WTC11 (cell line): ENCODE results near the gene NDUFS1. TPM values are rescaled to one million over a fixed set of nuclear protein-coding genes. Genes with fewer than 3 reads are reported as not detected.
"Not testable (repeated sequence)": the region's sequence is repeated elsewhere in the genome, so short reads cannot be mapped to it uniquely, and the experiment has no call there.

Source experiments
- ATAC-seq: fragments of 200-7000 bp; cut with Tn5 transposase; 2 replicates; pipeline ENCODE4 v1.10.0; 2021; ENCODE audit warnings: mild to moderate bottlenecking, moderate library complexity
- CTCF ChIA-PET: fragments of 300-600 bp; sonication (Branson Sonifier 250); formaldehyde crosslinking; loops from one replicate; lab custom pipeline; 2021; ENCODE audit warnings: antibody characterized with exemption; lab: Charles Lee
- POLR2A ChIA-PET: fragments of 350-600 bp; sonication (Branson Sonifier 250); formaldehyde crosslinking; loops from one replicate; lab custom pipeline; 2021; ENCODE audit warnings: antibody characterized with exemption; lab: Charles Lee
- DNase-seq: peaks from one replicate; pipeline ENCODE4 v3.0.0; 2021; ENCODE audit warnings: low spot score
- H3K27ac Mint-ChIP-seq: 2 replicates; pipeline ENCODE4 v1.8.0; 2021; ENCODE audit warnings: mixed read lengths
- H3K27me3 Mint-ChIP-seq: 2 replicates; pipeline ENCODE4 v1.8.0; 2021; ENCODE audit warnings: low read depth, mild to moderate bottlenecking, moderate library complexity, mixed read lengths
- H3K36me3 Mint-ChIP-seq: 2 replicates; pipeline ENCODE4 v1.8.0; 2021; ENCODE audit warnings: mixed read lengths
- H3K4me1 Mint-ChIP-seq: 2 replicates; pipeline ENCODE4 v1.8.0; 2022; ENCODE audit warnings: mixed read lengths
- H3K4me3 Mint-ChIP-seq: 2 replicates; pipeline ENCODE4 v1.8.0; 2021; ENCODE audit warnings: mild to moderate bottlenecking, moderate library complexity, mixed read lengths
- H3K9me3 Mint-ChIP-seq: 2 replicates; pipeline ENCODE4 v1.8.0; 2021; ENCODE audit warnings: mixed read lengths
- ATF6 ChIP-seq: sonication (generic); formaldehyde crosslinking; IDR thresholded peaks from 2 replicates; pipeline ENCODE4 v1.8.1; 2023; ENCODE audit warnings: mild to moderate bottlenecking, missing genetic modification reagents
- ELF4 ChIP-seq: sonication (generic); formaldehyde crosslinking; IDR thresholded peaks from 2 replicates; pipeline ENCODE4 v1.8.1; 2022; ENCODE audit warnings: low read depth, mild to moderate bottlenecking, moderate library complexity, missing genetic modification reagents
- EMX1 ChIP-seq: fragments of 250-450 bp; sonication (Bioruptor Pico); IDR thresholded peaks from 2 replicates; pipeline ENCODE4 v1.8.0; 2021; ENCODE audit warnings: mild to moderate bottlenecking
- IRF1 ChIP-seq: sonication (generic); formaldehyde crosslinking; IDR thresholded peaks from 2 replicates; pipeline ENCODE4 v1.8.0; 2023; ENCODE audit warnings: missing genetic modification reagents
- IRF2 ChIP-seq: sonication (generic); formaldehyde crosslinking; IDR thresholded peaks from 2 replicates; pipeline ENCODE4 v1.8.0; 2022; ENCODE audit warnings: low read depth, missing genetic modification reagents, borderline replicate concordance
- MAX ChIP-seq: sonication (generic); formaldehyde crosslinking; IDR thresholded peaks from 2 replicates; pipeline ENCODE4 v1.8.0; 2022; ENCODE audit warnings: mild to moderate bottlenecking, missing genetic modification reagents
- NR3C1 ChIP-seq: sonication (generic); formaldehyde crosslinking; conservative IDR thresholded peaks from 2 replicates; pipeline ENCODE4 v1.8.1; 2023; ENCODE audit warnings: low read depth, mild to moderate bottlenecking, missing genetic modification reagents
- PRRX2 ChIP-seq: fragments of 250-450 bp; sonication (Bioruptor Pico); IDR thresholded peaks from 2 replicates; pipeline ENCODE4 v1.8.0; 2021; ENCODE audit warnings: mild to moderate bottlenecking
- SOX15 ChIP-seq: fragments of 250-450 bp; sonication (Bioruptor Pico); IDR thresholded peaks from 2 replicates; pipeline ENCODE4 v1.9.0; 2021; ENCODE audit warnings: mild to moderate bottlenecking
- STAT6 ChIP-seq: sonication (generic); formaldehyde crosslinking; conservative IDR thresholded peaks from 2 replicates; pipeline ENCODE4 v1.8.1; 2023; ENCODE audit warnings: mild to moderate bottlenecking, low read depth, missing genetic modification reagents, moderate library complexity
- TEAD1 ChIP-seq: sonication (generic); formaldehyde crosslinking; IDR thresholded peaks from 2 replicates; pipeline ENCODE4 v1.8.0; 2022; ENCODE audit warnings: mild to moderate bottlenecking, missing genetic modification reagents
- TP53 ChIP-seq: sonication (generic); formaldehyde crosslinking; IDR thresholded peaks from 2 replicates; pipeline ENCODE4 v1.8.1; 2023; ENCODE audit warnings: mild to moderate bottlenecking, missing genetic modification reagents
- ZNF138 ChIP-seq: sonication (generic); formaldehyde crosslinking; conservative IDR thresholded peaks from 2 replicates; pipeline ENCODE4 v1.8.1; 2022; ENCODE audit warnings: mild to moderate bottlenecking, moderate library complexity, missing genetic modification reagents
- ZNF281 ChIP-seq: sonication (generic); formaldehyde crosslinking; IDR thresholded peaks from 2 replicates; pipeline ENCODE4 v1.8.0; 2023; ENCODE audit warnings: mild to moderate bottlenecking, missing genetic modification reagents
- ZNF416 ChIP-seq: fragments of 250-450 bp; sonication (Bioruptor Pico); IDR thresholded peaks from 2 replicates; pipeline ENCODE4 v1.9.0; 2021; ENCODE audit warnings: mild to moderate bottlenecking, inconsistent platforms
- ZNF423 ChIP-seq: fragments of 250-450 bp; sonication (Bioruptor Pico); IDR thresholded peaks from 2 replicates; pipeline ENCODE4 v2.1.2; 2022; ENCODE audit warnings: mild to moderate bottlenecking, moderate library complexity
- total RNA-seq: library from RNA; stranded (reverse); gene quantifications from 3 replicates; pipeline ENCODE4 v1.2.3, GENCODE V29; 2021

Gene NDUFS1
- total RNA-seq, 1 experiment from 2014 or later: 106 TPM

GRCh38 chr2:206105541-206105940 lies 53.7 kb downstream of the NDUFS1 start:
- no peaks in the 10 kb centered on the region for H3K27me3 Mint-ChIP-seq
- POLR2A ChIA-PET: no interaction called here
- ATAC-seq (no peak), DNase-seq (no peak)
- H3K27ac Mint-ChIP-seq: no peak overlapping the region
- H3K9me3 Mint-ChIP-seq: no peaks in the 10 kb centered on the region; the same call in 1 of the 2 replicates
- H3K4me1 Mint-ChIP-seq: no peaks in the 10 kb centered on the region
- no peak for TF ChIP-seq TEAD1 (CRISPR knock-in tag)
- no peak for TF ChIP-seq ZNF423 (CRISPR knock-in tag)
- TF ChIP-seq ZNF281 (CRISPR knock-in tag): no peak
- TF ChIP-seq IRF1 (CRISPR knock-in tag): no peak
- TF ChIP-seq ATF6 (CRISPR knock-in tag): no peak
- TF ChIP-seq ZNF416: no peak
- TF ChIP-seq NR3C1 (CRISPR knock-in tag): no peak
- TF ChIP-seq STAT6 (CRISPR knock-in tag): no peak
- no peak for TF ChIP-seq ZNF138 (CRISPR knock-in tag)
- TF ChIP-seq ELF4 (CRISPR knock-in tag): no peak
- no peak for TF ChIP-seq TP53 (CRISPR knock-in tag)
- no peak for TF ChIP-seq SOX15 (CRISPR knock-in tag)
- TF ChIP-seq PRRX2 (CRISPR knock-in tag): no peak
- TF ChIP-seq MAX (CRISPR knock-in tag): no peak
- TF ChIP-seq EMX1 (CRISPR knock-in tag): no peak
- H3K36me3 Mint-ChIP-seq: no peaks in the 10 kb centered on the region
- H3K4me3 Mint-ChIP-seq: no peak overlapping the region
- CTCF ChIA-PET: interaction anchor here (1.1 kb wide), 1 partner anchor 101 kb away, joined by 4 read pairs; no protein-coding TSS in a partner anchor

- CTCF ChIA-PET: no interaction called here
- ATAC-seq: no peak
- Mint-ChIP-seq H3K27me3 (no peaks in the 10 kb centered on the region), H3K4me1 (no peaks in the 10 kb centered on the region), H3K27ac (no peak overlapping the region), H3K9me3 (no peaks in the 10 kb centered on the region; the same call in 1 of the 2 replicates), H3K36me3 (no peaks in the 10 kb centered on the region), H3K4me3 (no peak overlapping the region)
- POLR2A ChIA-PET: no interaction called here
- no peak for DNase-seq
- no peak for TF ChIP-seq IRF2 (CRISPR knock-in tag)
Measured at GRCh38 chr2:206105038-206105437, 54.2 kb downstream of the NDUFS1 start.

- H3K4me1 Mint-ChIP-seq, DNase-seq, H3K4me3 Mint-ChIP-seq, CTCF ChIA-PET, H3K27me3 Mint-ChIP-seq, H3K27ac Mint-ChIP-seq, H3K9me3 Mint-ChIP-seq, POLR2A ChIA-PET, H3K36me3 Mint-ChIP-seq, ATAC-seq: not testable (repeated sequence)
Measured at GRCh38 chr2:206098872-206099271, 60.4 kb downstream of the NDUFS1 start.
